ENCODE data around the gene GLT6D1.

GLT6D1 gene

GRCh38 chr9:135648494-135649410, 9.4 kb upstream of the GLT6D1 start:
- Histone ChIP-seq H3K9me3 (ENCODE audit: insufficient read depth, low read length) (peaks cover 29% of the 10 kb centered on the region; the same call in 1 of the 2 replicates), H4K20me1 (ENCODE audit: insufficient read depth, low read length) (no peaks in the 10 kb centered on the region), H3K4me3 (ENCODE audit: low read length) (no peak overlapping the region), H3K27ac (ENCODE audit: low read length) (no peak overlapping the region), H3K36me3 (replicated peaks; ENCODE audit: low read depth, low read length) (no peaks in the 10 kb centered on the region), H3K4me2 (ENCODE audit: low read length) (no peak overlapping the region), H3K9ac (ENCODE audit: low read length) (no peak overlapping the region), H3K27me3 (ENCODE audit: low read depth, low read length) (no peaks in the 10 kb centered on the region), H2AFZ (ENCODE audit: low read depth, low read length) (no peak overlapping the region), H3K4me1 (ENCODE audit: low read length) (no peaks in the 10 kb centered on the region), H3K79me2 (ENCODE audit: low read length) (no peaks in the 10 kb centered on the region)
- TF ChIP-seq CTCF (IDR thresholded peaks at IDR 0.05; ENCODE audit: low read depth, low read length) = no peak
- TF ChIP-seq EZH2phosphoT487 (IDR thresholded peaks at IDR 0.05; ENCODE audit: low read depth) = no peak

- H3K4me2 ChIP-seq (ENCODE audit: low read length) = no peak overlapping the region
- no peak for TF ChIP-seq CTCF (IDR thresholded peaks at IDR 0.05; ENCODE audit: low read depth, low read length)
- TF ChIP-seq EZH2phosphoT487 (IDR thresholded peaks at IDR 0.05; ENCODE audit: low read depth) = no peak
- H4K20me1 ChIP-seq (ENCODE audit: insufficient read depth, low read length) = no peaks in the 10 kb centered on the region
- H3K9ac ChIP-seq (ENCODE audit: low read length) = no peak overlapping the region
- H3K9me3 ChIP-seq (ENCODE audit: insufficient read depth, low read length) = peaks cover 29% of the 10 kb centered on the region; the same call in 1 of the 2 replicates
- H3K4me1 ChIP-seq (ENCODE audit: low read length) = no peaks in the 10 kb centered on the region
- H3K4me3 ChIP-seq (ENCODE audit: low read length) = no peak overlapping the region
- H2AFZ ChIP-seq (ENCODE audit: low read depth, low read length) = no peak overlapping the region
- no peaks in the 10 kb centered on the region for H3K36me3 ChIP-seq (replicated peaks; ENCODE audit: low read depth, low read length)
- no peaks in the 10 kb centered on the region for H3K27me3 ChIP-seq (ENCODE audit: low read depth, low read length)
- H3K79me2 ChIP-seq (ENCODE audit: low read length) = no peaks in the 10 kb centered on the region
- H3K27ac ChIP-seq (ENCODE audit: low read length) = no peak overlapping the region
These were observed 8.5 kb upstream of the GLT6D1 start for GRCh38 chr9:135647884-135648283.

GRCh38 chr9:135644631-135645218, 5.4 kb upstream of the GLT6D1 start:
- Histone ChIP-seq H3K4me3 (ENCODE audit: low read length) (no peak overlapping the region), H3K9me3 (ENCODE audit: insufficient read depth, low read length) (peaks cover 24% of the 10 kb centered on the region; the same call in 1 of the 2 replicates), H4K20me1 (ENCODE audit: insufficient read depth, low read length) (no peaks in the 10 kb centered on the region), H3K36me3 (replicated peaks; ENCODE audit: low read depth, low read length) (no peaks in the 10 kb centered on the region), H3K4me1 (ENCODE audit: low read length) (no peaks in the 10 kb centered on the region), H3K79me2 (ENCODE audit: low read length) (no peaks in the 10 kb centered on the region), H3K9ac (ENCODE audit: low read length) (no peak overlapping the region), H3K27me3 (ENCODE audit: low read depth, low read length) (no peaks in the 10 kb centered on the region), H3K4me2 (ENCODE audit: low read length) (no peak overlapping the region), H2AFZ (ENCODE audit: low read depth, low read length) (no peak overlapping the region), H3K27ac (ENCODE audit: low read length) (no peak overlapping the region)
- no peak for TF ChIP-seq CTCF (IDR thresholded peaks at IDR 0.05; ENCODE audit: low read depth, low read length)

- Histone ChIP-seq H3K27ac (ENCODE audit: low read length) (no peak overlapping the region), H3K79me2 (ENCODE audit: low read length) (no peaks in the 10 kb centered on the region), H3K36me3 (replicated peaks; ENCODE audit: low read depth, low read length) (no peaks in the 10 kb centered on the region), H2AFZ (ENCODE audit: low read depth, low read length) (no peak overlapping the region), H3K9me3 (ENCODE audit: insufficient read depth, low read length) (0 out of 2 replicates have a peak, but pooled peaks cover 6% of the 10 kb centered on the region), H3K27me3 (ENCODE audit: low read depth, low read length) (no peaks in the 10 kb centered on the region), H3K9ac (ENCODE audit: low read length) (no peak overlapping the region), H3K4me3 (ENCODE audit: low read length) (no peak overlapping the region), H4K20me1 (ENCODE audit: insufficient read depth, low read length) (no peaks in the 10 kb centered on the region), H3K4me2 (ENCODE audit: low read length) (no peak overlapping the region), H3K4me1 (ENCODE audit: low read length) (no peaks in the 10 kb centered on the region)
- TF ChIP-seq EZH2phosphoT487 (IDR thresholded peaks at IDR 0.05; ENCODE audit: low read depth) (no peak), CTCF (IDR thresholded peaks at IDR 0.05; ENCODE audit: low read depth, low read length) (no peak)
These were observed 2.4 kb upstream of the GLT6D1 start for GRCh38 chr9:135641745-135642144.

Data from OCI-LY3 (cell line).